ENCODE measurements around the gene CNTNAP2.

The CNTNAP2 gene

GRCh38 chr7:148210804-148211325 is 2094.3 kb downstream of the CNTNAP2 start:
- no peaks in the 10 kb centered on the region for H3K36me3 ChIP-seq (ENCODE audit: control insufficient read depth in 2 of 2, insufficient read depth in 1 of 2, low read length in 2 of 2)
- no peak overlapping the region for H3K27ac ChIP-seq (ENCODE audit: extremely low read depth, low read depth, low read length)
- CTCF ChIA-PET, result interaction anchor here (0.6 kb wide), 1 partner anchor 239 kb away, joined by 3 read pairs; no protein-coding TSS in a partner anchor
- TF ChIP-seq SP2 (tag by site-specific recombination; IDR thresholded peaks at IDR 0.05) (no peak), FEZF1 (tag by site-specific recombination; IDR thresholded peaks at IDR 0.05) (no peak), ATF2 (tag by site-specific recombination; IDR thresholded peaks at IDR 0.05; ENCODE audit: low read depth) (no peak), ZNF292 (tag by site-specific recombination; IDR thresholded peaks at IDR 0.05; ENCODE audit: borderline replicate concordance, low read depth) (no peak), ZNF404 (tag by site-specific recombination; IDR thresholded peaks at IDR 0.05) (no peak), ZNF530 (tag by site-specific recombination; IDR thresholded peaks at IDR 0.05; ENCODE audit: low read depth) (no peak), ZSCAN18 (tag by site-specific recombination; IDR thresholded peaks at IDR 0.05) (no peak), ZNF223 (tag by site-specific recombination; IDR thresholded peaks at IDR 0.05) (no peak), ZNF830 (tag by site-specific recombination; IDR thresholded peaks at IDR 0.05; ENCODE audit: low read depth) (no peak), ZNF548 (tag by site-specific recombination; IDR thresholded peaks at IDR 0.05) (no peak), ZNF202 (tag by site-specific recombination; IDR thresholded peaks at IDR 0.05; ENCODE audit: borderline replicate concordance) (no peak), ZBTB26 (tag by site-specific recombination; optimal IDR thresholded peaks at IDR 0.05) (no peak), ZNF239 (tag by site-specific recombination; IDR thresholded peaks at IDR 0.05) (no peak), ZNF639 (tag by site-specific recombination; IDR thresholded peaks at IDR 0.05) (no peak), SALL2 (tag by site-specific recombination; IDR thresholded peaks at IDR 0.05; ENCODE audit: borderline replicate concordance) (no peak)
- POLR2A ChIA-PET, result no interaction called here
- no peak overlapping the region for H3K4me3 ChIP-seq (ENCODE audit: low read depth, low read length)
- no peaks in the 10 kb centered on the region for H3K4me1 ChIP-seq (ENCODE audit: control insufficient read depth, insufficient read depth, low read length)
- H3K9me3 ChIP-seq (ENCODE audit: control insufficient read depth, insufficient read depth, low read depth, low read length), result no peaks in the 10 kb centered on the region

GRCh38 chr7:148211740-148212151 is 2095.1 kb downstream of the CNTNAP2 start:
- POLR2A ChIA-PET, result no interaction called here
- H3K27ac ChIP-seq (ENCODE audit: extremely low read depth, low read depth, low read length), result no peak overlapping the region
- CTCF ChIA-PET, result no interaction called here
- TF ChIP-seq ZNF777 (tag by site-specific recombination; IDR thresholded peaks at IDR 0.05; ENCODE audit: borderline replicate concordance) (no peak), ZNF560 (tag by site-specific recombination; IDR thresholded peaks at IDR 0.05; ENCODE audit: borderline replicate concordance) (no peak), ZNF76 (tag by site-specific recombination; IDR thresholded peaks at IDR 0.05; ENCODE audit: borderline replicate concordance, low read depth) (no peak), FEZF1 (tag by site-specific recombination; IDR thresholded peaks at IDR 0.05) (no peak), ZNF621 (tag by site-specific recombination; IDR thresholded peaks at IDR 0.05) (no peak)
- H3K4me1 ChIP-seq (ENCODE audit: control insufficient read depth, insufficient read depth, low read length), result no peaks in the 10 kb centered on the region
- H3K4me3 ChIP-seq (ENCODE audit: low read depth, low read length), result no peak overlapping the region
- H3K36me3 ChIP-seq (ENCODE audit: control insufficient read depth in 2 of 2, insufficient read depth in 1 of 2, low read length in 2 of 2), result no peaks in the 10 kb centered on the region
- no peaks in the 10 kb centered on the region for H3K9me3 ChIP-seq (ENCODE audit: control insufficient read depth, insufficient read depth, low read depth, low read length)
